B cell (primary cell): Measurements from ENCODE around the gene PCDH9. TPM values are rescaled to one million over a fixed set of nuclear protein-coding genes. Genes with fewer than 3 reads are reported as not detected.

Experiments used
- ATAC-seq: fragments of 200-7000 bp; cut with Tn5 transposase; one replicate; pipeline ENCODE4 v1.10.0; 2021; ENCODE audit warnings: low read depth, mild to moderate bottlenecking, moderate number of reproducible peaks, moderate library complexity
- CTCF ChIA-PET: fragments of 350-600 bp; sonication (Branson Sonifier 250); formaldehyde crosslinking; loops from one replicate; lab custom pipeline; 2021; ENCODE audit warnings: antibody characterized with exemption, inconsistent platforms; lab: Charles Lee
- POLR2A ChIA-PET: fragments of 350-600 bp; sonication (Branson Sonifier 250); formaldehyde crosslinking; loops from one replicate; lab custom pipeline; 2021; ENCODE audit warnings: antibody characterized with exemption; lab: Charles Lee
- DNase-seq: peaks from one replicate; pipeline ENCODE4 v3.0.0; 2013
- H2AFZ ChIP-seq: 2 replicates; pipeline ENCODE4 v1.6.1; 2012; ENCODE audit warnings: mild to moderate bottlenecking, low read depth, low read length; ENCODE audit not compliant: insufficient read depth, poor library complexity, severe bottlenecking
- H3K27ac ChIP-seq, 2 donors: 1 replicate in 1 of 2; 2 replicates in 1 of 2; pipeline ENCODE4 v1.5.1; 2012 to 2013; ENCODE audit warnings: low read length in 2 of 2, mild to moderate bottlenecking in 2 of 2, moderate library complexity in 1 of 2
- H3K27me3 ChIP-seq, 4 experiments: fragments of 200-600 bp in 1 of 4; sonication (generic) in 1 of 4; replicated peaks in 1 of 4; 1 replicate in 2 of 4; 2 replicates in 2 of 4; pipeline versions ENCODE4 v1.6.1 to v1.7.0; 2013 to 2016; ENCODE audit warnings: low read length in 3 of 4, mild to moderate bottlenecking in 2 of 4, mixed read lengths in 1 of 4, moderate library complexity in 1 of 4; ENCODE audit not compliant: insufficient read depth in 4 of 4, control insufficient read depth in 3 of 4; ENCODE audit errors: control extremely low read depth in 1 of 4
- H3K36me3 ChIP-seq, 2 experiments: replicated peaks in 1 of 2; 1 replicate in 1 of 2; 2 replicates in 1 of 2; pipeline versions ENCODE4 v1.6.1 to v1.7.1; 2013; ENCODE audit warnings: low read length in 1 of 2; ENCODE audit not compliant: insufficient read depth in 2 of 2, control insufficient read depth in 1 of 2; ENCODE audit errors: control extremely low read depth in 1 of 2, extremely low read depth in 1 of 2
- H3K4me1 ChIP-seq, 2 donors: fragments of 200-600 bp in 1 of 2; sonication (generic) in 1 of 2; 1 replicate in 1 of 2; 2 replicates in 1 of 2; pipeline versions ENCODE4 v1.5.1 to v1.6.1; 2013 to 2017; ENCODE audit warnings: low read length in 2 of 2; ENCODE audit not compliant: control insufficient read depth in 2 of 2, insufficient read depth in 2 of 2
- H3K4me2 ChIP-seq: replicated peaks from 2 replicates; pipeline ENCODE3; 2012; ENCODE audit warnings: mild to moderate bottlenecking, low read depth, low read length; ENCODE audit not compliant: poor library complexity, severe bottlenecking
- H3K4me3 ChIP-seq, 5 experiments: fragments of 200-600 bp in 1 of 5; sonication (generic) in 1 of 5; 1 replicate in 3 of 5; 2 replicates in 2 of 5; pipeline versions ENCODE4 v1.5.1 to v1.7.0; 2011 to 2016; ENCODE audit warnings: low read length in 4 of 5, mild to moderate bottlenecking in 4 of 5, low read depth in 2 of 5, control low read depth in 1 of 5, moderate library complexity in 1 of 5; ENCODE audit not compliant: insufficient read depth in 1 of 5; ENCODE audit errors: control extremely low read depth in 1 of 5, extremely low read depth in 1 of 5
- H3K79me2 ChIP-seq: fragments of 200-600 bp; sonication (generic); one replicate; pipeline ENCODE4 v1.6.0; 2016; ENCODE audit warnings: low read length; ENCODE audit not compliant: control insufficient read depth, insufficient read depth
- H3K9ac ChIP-seq: fragments of 200-600 bp; sonication (generic); 2 replicates; pipeline ENCODE4 v1.6.1; 2017; ENCODE audit warnings: mild to moderate bottlenecking, low read length, moderate library complexity
- H3K9me3 ChIP-seq, 3 donors: one replicate each; pipeline versions ENCODE4 v1.6.1 to v1.7.1; 2013; ENCODE audit warnings: low read length in 2 of 3; ENCODE audit not compliant: control insufficient read depth in 2 of 3, insufficient read depth in 1 of 3; ENCODE audit errors: control extremely low read depth in 1 of 3
- H4K20me1 ChIP-seq: 2 replicates; pipeline ENCODE4 v1.6.0; 2012; ENCODE audit warnings: mild to moderate bottlenecking, low read length; ENCODE audit not compliant: insufficient read depth, control insufficient read depth, poor library complexity, severe bottlenecking
- H3K27ac Mint-ChIP-seq: one replicate; pipeline ENCODE4 v1.8.0; 2021; ENCODE audit warnings: mixed read lengths
- H3K27me3 Mint-ChIP-seq: one replicate; pipeline ENCODE4 v1.8.0; 2021; ENCODE audit warnings: mixed read lengths
- H3K4me1 Mint-ChIP-seq: one replicate; pipeline ENCODE4 v1.8.0; 2021; ENCODE audit warnings: mixed read lengths
- H3K4me3 Mint-ChIP-seq: one replicate; pipeline ENCODE4 v1.8.0; 2021; ENCODE audit warnings: mixed read lengths
- H3K9me3 Mint-ChIP-seq: one replicate; pipeline ENCODE4 v1.8.0; 2022; ENCODE audit warnings: mixed read lengths; ENCODE audit not compliant: insufficient read depth
- EZH2 ChIP-seq: IDR thresholded peaks from 2 replicates; pipeline ENCODE4 v1.6.1; 2012; ENCODE audit warnings: borderline replicate concordance, low read depth, mild to moderate bottlenecking, moderate library complexity, low read length; ENCODE audit not compliant: insufficient read depth, poor library complexity, severe bottlenecking
- WGBS: methylation state at CpG from one replicate; pipeline ENCODE4 v1.1.5; 2013; ENCODE audit warnings: missing lambda C conversion rate; ENCODE audit not compliant: insufficient coverage; 5-methylcytosine and 5-hydroxymethylcytosine counted together
- intact Hi-C: fragments of 100-400 bp; cut with micrococcal nuclease; formaldehyde crosslinking; loops from one replicate; pipeline ENCODE4 v1.10.0; 2022
- polyA plus RNA-seq: library from polyadenylated mRNA; depleted of rRNA; stranded (reverse); fragments of >200 nt; gene quantifications from 2 replicates; pipeline ENCODE4 v1.2.3, GENCODE V29; 2012
- total RNA-seq, 2 donors: library from RNA; stranded (reverse); fragments of 120-200 nt in 1 of 2; gene quantifications; 1 replicate in 1 of 2; 2 replicates in 1 of 2; pipeline versions ENCODE4 v1.2.3 to v1.2.4, GENCODE V29; 2013 to 2022
- TF ChIP-seq, protein P1 (sequence below): fragments of 200-600 bp; IDR thresholded peaks from one replicate; pipeline ENCODE4 v1.8.0; 2022; ENCODE audit warnings: antibody characterized with exemption, mild to moderate bottlenecking

The PCDH9 gene
- total and polyA plus RNA-seq, 2 donors (not counting 1 experiment from before 2014, with no cell fraction given): 13.1 to 21.8 TPM

DNA sequence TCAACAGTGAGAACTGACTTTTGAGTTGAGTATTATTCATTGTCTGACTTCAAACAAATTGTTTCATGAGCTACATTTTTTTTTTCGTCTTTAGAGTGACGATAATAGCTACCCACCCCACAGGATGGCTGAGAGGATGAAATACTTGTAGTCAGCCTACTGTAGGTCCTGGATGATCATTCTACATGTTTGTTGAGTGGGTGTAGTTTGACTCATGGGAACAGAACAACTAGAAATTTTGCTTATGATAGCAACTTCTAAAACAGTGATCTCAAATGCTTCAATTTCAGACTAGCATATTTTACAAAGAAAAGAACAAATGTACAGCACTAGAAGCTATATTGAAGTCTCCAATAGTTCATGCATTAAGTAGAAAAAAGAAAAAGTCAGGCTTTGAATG, 651.8 kb downstream of the PCDH9 start:
- Histone ChIP-seq H3K4me1 (no peaks in the 10 kb centered on the region), H3K4me2 (no peak overlapping the region), H3K79me2 (no peaks in the 10 kb centered on the region), H3K27me3 (no peaks in the 10 kb centered on the region), H2AFZ (no peak overlapping the region), H3K4me3 (no peak overlapping the region), H3K9me3 (no peaks in the 10 kb centered on the region), H3K9ac (no peak overlapping the region), H3K27ac (no peak overlapping the region), H3K36me3 (no peaks in the 10 kb centered on the region), H4K20me1 (no peaks in the 10 kb centered on the region)
- Mint-ChIP-seq H3K4me1 (no peaks in the 10 kb centered on the region), H3K27me3 (no peaks in the 10 kb centered on the region), H3K4me3 (no peak overlapping the region), H3K27ac (no peak overlapping the region), H3K9me3 (no peaks in the 10 kb centered on the region)
- POLR2A ChIA-PET: no interaction called here
- CTCF ChIA-PET: interaction anchor here (0.6 kb wide), 1 partner anchor 186 kb away, joined by 3 read pairs; no protein-coding TSS in a partner anchor
- WGBS: no CpG with 5 or more reads among the region's 2 CpGs
- no peak for TF ChIP-seq EZH2
- TF ChIP-seq, protein P1, sequence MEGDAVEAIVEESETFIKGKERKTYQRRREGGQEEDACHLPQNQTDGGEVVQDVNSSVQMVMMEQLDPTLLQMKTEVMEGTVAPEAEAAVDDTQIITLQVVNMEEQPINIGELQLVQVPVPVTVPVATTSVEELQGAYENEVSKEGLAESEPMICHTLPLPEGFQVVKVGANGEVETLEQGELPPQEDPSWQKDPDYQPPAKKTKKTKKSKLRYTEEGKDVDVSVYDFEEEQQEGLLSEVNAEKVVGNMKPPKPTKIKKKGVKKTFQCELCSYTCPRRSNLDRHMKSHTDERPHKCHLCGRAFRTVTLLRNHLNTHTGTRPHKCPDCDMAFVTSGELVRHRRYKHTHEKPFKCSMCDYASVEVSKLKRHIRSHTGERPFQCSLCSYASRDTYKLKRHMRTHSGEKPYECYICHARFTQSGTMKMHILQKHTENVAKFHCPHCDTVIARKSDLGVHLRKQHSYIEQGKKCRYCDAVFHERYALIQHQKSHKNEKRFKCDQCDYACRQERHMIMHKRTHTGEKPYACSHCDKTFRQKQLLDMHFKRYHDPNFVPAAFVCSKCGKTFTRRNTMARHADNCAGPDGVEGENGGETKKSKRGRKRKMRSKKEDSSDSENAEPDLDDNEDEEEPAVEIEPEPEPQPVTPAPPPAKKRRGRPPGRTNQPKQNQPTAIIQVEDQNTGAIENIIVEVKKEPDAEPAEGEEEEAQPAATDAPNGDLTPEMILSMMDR: no peak
- ATAC-seq (no peak), DNase-seq (no peak)
- intact Hi-C loops: no loop called here

DNA sequence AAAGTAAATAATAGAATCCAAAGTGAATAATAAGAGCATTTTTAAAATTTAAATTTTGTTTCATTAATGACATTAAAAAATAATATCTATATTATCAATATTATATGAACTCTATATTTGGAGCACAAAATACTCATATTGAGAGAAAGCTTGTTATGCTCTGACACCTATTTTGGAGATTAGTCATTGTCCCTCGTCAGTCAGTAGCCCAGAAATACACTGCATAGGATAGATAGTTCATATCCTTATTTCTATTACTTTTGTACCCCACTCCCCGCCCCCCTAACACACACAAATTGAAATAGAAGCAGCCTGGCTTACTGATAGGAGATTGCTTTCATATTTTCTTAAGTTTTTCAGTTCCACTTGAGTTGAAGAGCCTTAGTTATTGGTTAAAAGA, 652.8 kb downstream of the PCDH9 start:
- Histone ChIP-seq H3K4me3 (no peak overlapping the region), H3K4me1 (no peaks in the 10 kb centered on the region), H3K4me2 (no peak overlapping the region), H3K9ac (no peak overlapping the region), H3K79me2 (no peaks in the 10 kb centered on the region), H3K27me3 (no peaks in the 10 kb centered on the region), H4K20me1 (no peaks in the 10 kb centered on the region), H3K27ac (no peak overlapping the region), H3K9me3 (no peaks in the 10 kb centered on the region), H2AFZ (no peak overlapping the region), H3K36me3 (no peaks in the 10 kb centered on the region)
- Mint-ChIP-seq H3K27ac (no peak overlapping the region), H3K4me3 (no peak overlapping the region), H3K4me1 (no peaks in the 10 kb centered on the region), H3K27me3 (no peaks in the 10 kb centered on the region), H3K9me3 (no peaks in the 10 kb centered on the region)
- intact Hi-C loops: no loop called here
- ChIA-PET POLR2A (no interaction called here), CTCF (no interaction called here)
- ATAC-seq (no peak), DNase-seq (no peak)
- no peak for TF ChIP-seq EZH2
- TF ChIP-seq, protein P1: no peak
- WGBS: no CpG with 5 or more reads among the region's 2 CpGs
